ENCODE measurements around the gene CPOX.

GRCh38 chr3:98608029-98608428 is 14.6 kb upstream of the CPOX start:
- TF ChIP-seq GATA3 (IDR thresholded peaks at IDR 0.05; ENCODE audit: low read depth, low read length) (no peak), GATA2 (IDR thresholded peaks at IDR 0.05; ENCODE audit: low read depth, low read length) (no peak)

Data from SH-SY5Y (cell line).